Peyer's patch (tissue), 4 donors: ENCODE data around the gene DDX10.

Experiments used
- CTCF ChIP-seq, 6 experiments: fragments of 450-650 bp in 4 of 6; fragments of 200-600 bp in 2 of 6; sonication (generic) in 1 of 6; IDR thresholded peaks; one replicate each; pipeline ENCODE4 v1.5.1; 2017 to 2019; ENCODE audit warnings: antibody characterized with exemption in 6 of 6, mild to moderate bottlenecking in 3 of 6, moderate library complexity in 1 of 6
- POLR2A ChIP-seq, 2 donors: fragments of 450-650 bp; IDR thresholded peaks; one replicate each; pipeline ENCODE4 v1.5.1; 2017; ENCODE audit warnings: antibody characterized with exemption in 2 of 2, mild to moderate bottlenecking in 2 of 2, moderate library complexity in 2 of 2

DNA sequence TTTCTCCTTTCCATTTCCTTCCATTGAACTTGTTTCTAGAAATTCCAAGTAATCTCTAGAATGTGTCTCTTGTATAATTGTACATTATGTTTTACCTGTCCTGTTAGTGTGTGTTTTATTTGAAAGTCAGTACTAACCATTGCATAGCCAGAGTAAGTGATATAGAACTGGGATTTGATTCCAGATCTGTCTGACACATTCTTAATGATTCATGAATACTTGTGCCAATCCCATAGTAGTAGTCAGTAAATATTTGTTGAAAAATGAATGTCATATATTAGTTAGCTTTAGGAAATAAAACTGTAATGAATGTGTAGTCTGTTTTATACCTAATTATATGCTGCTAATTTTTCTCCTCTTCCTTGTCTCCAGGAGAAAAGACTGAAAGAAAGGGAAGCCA is 186.9 kb downstream of the DDX10 start:
- TF ChIP-seq CTCF (IDR thresholded peaks at IDR 0.05) (no peak), POLR2A (IDR thresholded peaks at IDR 0.05) (no peak)
